KMS-11 (cell line): ENCODE results near the gene ASCL5.

ENCODE experiments used
- H2AFZ ChIP-seq: fragments of 200-600 bp; sonication (generic); 2 replicates; pipeline ENCODE4 v1.6.1; 2016; ENCODE audit warnings: antibody characterized with exemption, mixed run types, low read depth
- H3K27ac ChIP-seq: fragments of 200-600 bp; sonication (generic); 2 replicates; pipeline ENCODE4 v1.6.1; 2016; ENCODE audit warnings: mild to moderate bottlenecking, mixed run types
- H3K27me3 ChIP-seq: fragments of 200-600 bp; sonication (generic); 2 replicates; pipeline ENCODE4 v1.6.1; 2017; ENCODE audit warnings: mild to moderate bottlenecking, low read depth, mixed run types, moderate library complexity; ENCODE audit not compliant: insufficient read depth
- H3K36me3 ChIP-seq: fragments of 200-600 bp; sonication (generic); 2 replicates; pipeline ENCODE4 v1.6.1; 2017; ENCODE audit warnings: mild to moderate bottlenecking, mixed run types; ENCODE audit not compliant: insufficient read depth
- H3K4me1 ChIP-seq: fragments of 200-600 bp; sonication (generic); 2 replicates; pipeline ENCODE4 v1.6.1; 2016; ENCODE audit warnings: mild to moderate bottlenecking, low read depth, mixed run types; ENCODE audit not compliant: poor library complexity, severe bottlenecking
- H3K4me2 ChIP-seq: fragments of 200-600 bp; sonication (generic); 2 replicates; pipeline ENCODE4 v1.7.0; 2016; ENCODE audit warnings: mild to moderate bottlenecking, mixed run types
- H3K4me3 ChIP-seq: fragments of 200-600 bp; sonication (generic); IDR thresholded peaks from 2 replicates; pipeline ENCODE4 v1.6.1; 2017; ENCODE audit warnings: low read depth, low read length, mixed read lengths; ENCODE audit not compliant: insufficient read depth
- H3K79me2 ChIP-seq: fragments of 200-600 bp; sonication (generic); 2 replicates; pipeline ENCODE4 v1.6.1; 2016; ENCODE audit warnings: low read depth, mixed run types; ENCODE audit not compliant: insufficient read depth
- H3K9ac ChIP-seq: fragments of 200-600 bp; sonication (generic); 2 replicates; pipeline ENCODE4 v1.6.1; 2016; ENCODE audit warnings: mild to moderate bottlenecking, mixed run types
- H4K20me1 ChIP-seq: fragments of 200-600 bp; sonication (generic); 2 replicates; pipeline ENCODE4 v1.6.1; 2016; ENCODE audit warnings: mild to moderate bottlenecking, mixed run types; ENCODE audit not compliant: insufficient read depth
- CTCF ChIP-seq: fragments of 200-600 bp; sonication (generic); conservative IDR thresholded peaks from 2 replicates; pipeline ENCODE4 v1.6.1; 2017; ENCODE audit warnings: low read depth, mild to moderate bottlenecking, antibody characterized with exemption, low read length, moderate library complexity, mixed read lengths

The ASCL5 gene

GRCh38 chr1:201104141-201104540, 22.8 kb downstream of the ASCL5 start:
- no peaks in the 10 kb centered on the region for H3K4me1 ChIP-seq
- H3K4me3 ChIP-seq: no peak overlapping the region
- no peaks in the 10 kb centered on the region for H4K20me1 ChIP-seq
- no peak overlapping the region for H2AFZ ChIP-seq
- H3K4me2 ChIP-seq: no peak overlapping the region
- H3K27ac ChIP-seq: no peak overlapping the region
- no peak for TF ChIP-seq CTCF
- no peaks in the 10 kb centered on the region for H3K79me2 ChIP-seq
- no peaks in the 10 kb centered on the region for H3K27me3 ChIP-seq
- H3K36me3 ChIP-seq: no peaks in the 10 kb centered on the region
- no peak overlapping the region for H3K9ac ChIP-seq

GRCh38 chr1:201103666-201104065, 23.3 kb downstream of the ASCL5 start:
- no peaks in the 10 kb centered on the region for H3K79me2 ChIP-seq
- no peaks in the 10 kb centered on the region for H3K27me3 ChIP-seq
- H3K4me1 ChIP-seq: no peaks in the 10 kb centered on the region
- H3K4me2 ChIP-seq: no peak overlapping the region
- TF ChIP-seq CTCF: no peak
- H3K36me3 ChIP-seq: no peaks in the 10 kb centered on the region
- H3K27ac ChIP-seq: no peak overlapping the region
- H3K4me3 ChIP-seq: no peak overlapping the region
- H2AFZ ChIP-seq: no peak overlapping the region
- H4K20me1 ChIP-seq: no peaks in the 10 kb centered on the region
- H3K9ac ChIP-seq: no peak overlapping the region

DNA sequence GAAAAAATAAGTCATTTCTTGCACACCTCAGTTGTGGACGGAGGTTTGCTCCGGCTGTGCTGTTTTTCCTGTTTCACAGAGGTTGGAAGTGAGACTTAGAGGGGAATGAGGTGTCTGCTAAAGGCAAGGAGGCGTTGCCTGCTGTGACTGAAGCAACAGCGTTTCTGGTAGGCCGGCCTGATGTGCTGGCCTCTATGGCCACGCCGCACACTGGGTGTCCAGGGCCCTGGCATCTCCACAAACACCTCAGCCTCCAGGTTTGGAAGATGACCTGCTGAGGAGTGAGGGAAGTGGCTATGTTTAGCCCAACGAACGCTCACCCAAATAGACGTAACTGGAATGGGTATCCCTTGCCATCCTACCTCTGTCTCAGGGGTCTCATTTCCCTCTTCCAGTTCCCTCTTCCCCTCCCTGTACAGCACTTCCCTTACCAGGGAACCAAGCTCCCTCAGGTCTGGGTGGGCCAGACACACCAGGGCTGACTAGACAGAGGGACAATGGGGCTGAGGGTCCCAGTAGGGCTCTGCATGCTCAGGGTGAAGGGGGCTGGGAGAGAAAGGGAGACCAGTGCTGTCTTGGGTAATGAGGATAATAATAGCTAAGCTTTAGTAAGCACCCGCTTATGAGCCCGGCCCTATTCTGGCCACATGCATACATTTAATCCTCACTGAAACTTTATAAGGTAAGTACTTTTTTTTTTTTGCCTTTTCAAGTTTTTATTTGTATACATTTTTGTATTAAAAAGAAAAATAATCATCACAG, 26.6 kb downstream of the ASCL5 start:
- H3K27me3 ChIP-seq: no peaks in the 10 kb centered on the region; the same call in 1 of the 2 replicates

DNA sequence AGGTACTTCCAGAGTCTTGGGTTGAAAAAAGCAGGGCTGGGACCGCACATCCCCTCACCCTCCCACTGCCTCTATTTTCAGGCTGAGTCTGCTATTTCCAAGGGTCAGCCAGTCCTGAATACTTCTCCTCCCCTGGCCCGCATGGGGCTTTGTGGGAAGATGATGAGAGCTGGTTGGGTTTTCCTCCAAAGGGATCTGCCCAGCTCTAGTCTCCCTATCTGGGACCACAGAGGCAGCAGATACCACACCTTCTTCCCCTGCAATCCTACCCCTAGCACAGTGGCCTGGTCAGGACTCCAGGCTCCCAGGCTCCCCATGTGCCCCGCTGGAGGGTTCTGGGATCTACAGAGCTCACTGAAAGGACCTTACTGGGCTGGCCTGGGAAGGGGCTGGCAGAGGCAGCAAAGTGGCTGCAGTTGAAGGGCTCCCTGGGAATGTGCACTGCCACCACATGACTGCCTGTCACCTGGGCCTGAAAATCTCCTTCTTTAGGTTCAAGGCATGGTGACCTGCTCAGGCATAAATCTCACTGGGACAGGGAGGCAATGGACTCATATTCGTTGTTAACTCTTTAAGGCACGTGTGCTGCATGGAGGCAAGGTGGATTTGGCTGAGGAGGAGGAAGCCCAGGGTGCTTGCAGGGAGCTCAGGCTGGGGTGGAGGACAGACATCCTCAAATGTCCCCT, 27.8 kb downstream of the ASCL5 start:
- Histone ChIP-seq H4K20me1 (no peaks in the 10 kb centered on the region), H3K79me2 (no peaks in the 10 kb centered on the region), H3K4me2 (no peak overlapping the region), H3K9ac (no peak overlapping the region), H3K4me3 (no peak overlapping the region), H3K27ac (no peak overlapping the region), H3K4me1 (no peaks in the 10 kb centered on the region), H2AFZ (no peak overlapping the region), H3K27me3 (no peaks in the 10 kb centered on the region; the same call in 1 of the 2 replicates), H3K36me3 (no peaks in the 10 kb centered on the region)
- TF ChIP-seq CTCF: no peak

More for the DNA sequence above, 26.6 kb downstream of the ASCL5 start:
- no peaks in the 10 kb centered on the region for H3K36me3 ChIP-seq
- no peak overlapping the region for H3K4me3 ChIP-seq
- H4K20me1 ChIP-seq: no peaks in the 10 kb centered on the region
- no peaks in the 10 kb centered on the region for H3K79me2 ChIP-seq
- no peak overlapping the region for H3K27ac ChIP-seq
- H3K4me1 ChIP-seq: no peaks in the 10 kb centered on the region
- no peak overlapping the region for H3K4me2 ChIP-seq
- H2AFZ ChIP-seq: no peak overlapping the region
- H3K9ac ChIP-seq: no peak overlapping the region
- TF ChIP-seq CTCF: no peak
